B cell (primary cell): ENCODE data around the gene MTPN. TPM values are rescaled to one million over a fixed set of nuclear protein-coding genes. Genes with fewer than 3 reads are reported as not detected.

Experiments used
- ATAC-seq: fragments of 200-7000 bp; cut with Tn5 transposase; one replicate; pipeline ENCODE4 v1.10.0; 2021; ENCODE audit warnings: low read depth, mild to moderate bottlenecking, moderate number of reproducible peaks, moderate library complexity
- CTCF ChIA-PET: fragments of 350-600 bp; sonication (Branson Sonifier 250); formaldehyde crosslinking; loops from one replicate; lab custom pipeline; 2021; ENCODE audit warnings: antibody characterized with exemption, inconsistent platforms; lab: Charles Lee
- POLR2A ChIA-PET: fragments of 350-600 bp; sonication (Branson Sonifier 250); formaldehyde crosslinking; loops from one replicate; lab custom pipeline; 2021; ENCODE audit warnings: antibody characterized with exemption; lab: Charles Lee
- DNase-seq: peaks from one replicate; pipeline ENCODE4 v3.0.0; 2013
- H2AFZ ChIP-seq: 2 replicates; pipeline ENCODE4 v1.6.1; 2012; ENCODE audit warnings: mild to moderate bottlenecking, low read depth, low read length; ENCODE audit not compliant: insufficient read depth, poor library complexity, severe bottlenecking
- H3K27ac ChIP-seq, 2 donors: 1 replicate in 1 of 2; 2 replicates in 1 of 2; pipeline ENCODE4 v1.5.1; 2012 to 2013; ENCODE audit warnings: low read length in 2 of 2, mild to moderate bottlenecking in 2 of 2, moderate library complexity in 1 of 2
- H3K27me3 ChIP-seq, 4 experiments: fragments of 200-600 bp in 1 of 4; sonication (generic) in 1 of 4; replicated peaks in 1 of 4; 1 replicate in 2 of 4; 2 replicates in 2 of 4; pipeline versions ENCODE4 v1.6.1 to v1.7.0; 2013 to 2016; ENCODE audit warnings: low read length in 3 of 4, mild to moderate bottlenecking in 2 of 4, mixed read lengths in 1 of 4, moderate library complexity in 1 of 4; ENCODE audit not compliant: insufficient read depth in 4 of 4, control insufficient read depth in 3 of 4; ENCODE audit errors: control extremely low read depth in 1 of 4
- H3K36me3 ChIP-seq, 2 experiments: replicated peaks in 1 of 2; 1 replicate in 1 of 2; 2 replicates in 1 of 2; pipeline versions ENCODE4 v1.6.1 to v1.7.1; 2013; ENCODE audit warnings: low read length in 1 of 2; ENCODE audit not compliant: insufficient read depth in 2 of 2, control insufficient read depth in 1 of 2; ENCODE audit errors: control extremely low read depth in 1 of 2, extremely low read depth in 1 of 2
- H3K4me1 ChIP-seq, 2 donors: fragments of 200-600 bp in 1 of 2; sonication (generic) in 1 of 2; 1 replicate in 1 of 2; 2 replicates in 1 of 2; pipeline versions ENCODE4 v1.5.1 to v1.6.1; 2013 to 2017; ENCODE audit warnings: low read length in 2 of 2; ENCODE audit not compliant: control insufficient read depth in 2 of 2, insufficient read depth in 2 of 2
- H3K4me2 ChIP-seq: replicated peaks from 2 replicates; pipeline ENCODE3; 2012; ENCODE audit warnings: mild to moderate bottlenecking, low read depth, low read length; ENCODE audit not compliant: poor library complexity, severe bottlenecking
- H3K4me3 ChIP-seq, 5 experiments: fragments of 200-600 bp in 1 of 5; sonication (generic) in 1 of 5; 1 replicate in 3 of 5; 2 replicates in 2 of 5; pipeline versions ENCODE4 v1.5.1 to v1.7.0; 2011 to 2016; ENCODE audit warnings: low read length in 4 of 5, mild to moderate bottlenecking in 4 of 5, low read depth in 2 of 5, control low read depth in 1 of 5, moderate library complexity in 1 of 5; ENCODE audit not compliant: insufficient read depth in 1 of 5; ENCODE audit errors: control extremely low read depth in 1 of 5, extremely low read depth in 1 of 5
- H3K79me2 ChIP-seq: fragments of 200-600 bp; sonication (generic); one replicate; pipeline ENCODE4 v1.6.0; 2016; ENCODE audit warnings: low read length; ENCODE audit not compliant: control insufficient read depth, insufficient read depth
- H3K9ac ChIP-seq: fragments of 200-600 bp; sonication (generic); 2 replicates; pipeline ENCODE4 v1.6.1; 2017; ENCODE audit warnings: mild to moderate bottlenecking, low read length, moderate library complexity
- H3K9me3 ChIP-seq, 3 donors: one replicate each; pipeline versions ENCODE4 v1.6.1 to v1.7.1; 2013; ENCODE audit warnings: low read length in 2 of 3; ENCODE audit not compliant: control insufficient read depth in 2 of 3, insufficient read depth in 1 of 3; ENCODE audit errors: control extremely low read depth in 1 of 3
- H4K20me1 ChIP-seq: 2 replicates; pipeline ENCODE4 v1.6.0; 2012; ENCODE audit warnings: mild to moderate bottlenecking, low read length; ENCODE audit not compliant: insufficient read depth, control insufficient read depth, poor library complexity, severe bottlenecking
- H3K27ac Mint-ChIP-seq: one replicate; pipeline ENCODE4 v1.8.0; 2021; ENCODE audit warnings: mixed read lengths
- H3K27me3 Mint-ChIP-seq: one replicate; pipeline ENCODE4 v1.8.0; 2021; ENCODE audit warnings: mixed read lengths
- H3K4me1 Mint-ChIP-seq: one replicate; pipeline ENCODE4 v1.8.0; 2021; ENCODE audit warnings: mixed read lengths
- H3K4me3 Mint-ChIP-seq: one replicate; pipeline ENCODE4 v1.8.0; 2021; ENCODE audit warnings: mixed read lengths
- H3K9me3 Mint-ChIP-seq: one replicate; pipeline ENCODE4 v1.8.0; 2022; ENCODE audit warnings: mixed read lengths; ENCODE audit not compliant: insufficient read depth
- CTCF ChIP-seq: fragments of 200-600 bp; IDR thresholded peaks from one replicate; pipeline ENCODE4 v1.8.0; 2022; ENCODE audit warnings: antibody characterized with exemption, mild to moderate bottlenecking
- EZH2 ChIP-seq: IDR thresholded peaks from 2 replicates; pipeline ENCODE4 v1.6.1; 2012; ENCODE audit warnings: borderline replicate concordance, low read depth, mild to moderate bottlenecking, moderate library complexity, low read length; ENCODE audit not compliant: insufficient read depth, poor library complexity, severe bottlenecking
- WGBS: methylation state at CpG from one replicate; pipeline ENCODE4 v1.1.5; 2013; ENCODE audit warnings: missing lambda C conversion rate; ENCODE audit not compliant: insufficient coverage; 5-methylcytosine and 5-hydroxymethylcytosine counted together
- intact Hi-C: fragments of 100-400 bp; cut with micrococcal nuclease; formaldehyde crosslinking; loops from one replicate; pipeline ENCODE4 v1.10.0; 2022
- polyA plus RNA-seq: library from polyadenylated mRNA; depleted of rRNA; stranded (reverse); fragments of >200 nt; gene quantifications from 2 replicates; pipeline ENCODE4 v1.2.3, GENCODE V29; 2012
- total RNA-seq, 2 donors: library from RNA; stranded (reverse); fragments of 120-200 nt in 1 of 2; gene quantifications; 1 replicate in 1 of 2; 2 replicates in 1 of 2; pipeline versions ENCODE4 v1.2.3 to v1.2.4, GENCODE V29; 2013 to 2022

Gene MTPN
- total and polyA plus RNA-seq, 2 donors (not counting 1 experiment from before 2014, with no cell fraction given) = 60.5 to 115 TPM

- Mint-ChIP-seq H3K4me1 (peaks cover 9% of the 10 kb centered on the region), H3K27me3 (peaks cover 4% of the 10 kb centered on the region), H3K4me3 (no peak overlapping the region), H3K27ac (no peak overlapping the region), H3K9me3 (no peaks in the 10 kb centered on the region)
- Histone ChIP-seq H3K9me3 (no peaks in the 10 kb centered on the region), H2AFZ (no peak overlapping the region), H3K27ac (no peak overlapping the region), H3K4me1 (no peaks in the 10 kb centered on the region), H3K36me3 (no peaks in the 10 kb centered on the region), H4K20me1 (no peaks in the 10 kb centered on the region), H3K9ac (no peak overlapping the region), H3K4me2 (no peak overlapping the region), H3K4me3 (no peak overlapping the region), H3K27me3 (no peaks in the 10 kb centered on the region), H3K79me2 (no peaks in the 10 kb centered on the region)
- ChIA-PET CTCF (no interaction called here), POLR2A (no interaction called here)
- WGBS = no CpG with 5 or more reads among the region's 3 CpGs
- intact Hi-C loops = no loop called here
- ATAC-seq (no peak), DNase-seq (no peak)
- no peak for TF ChIP-seq CTCF
- TF ChIP-seq EZH2 = no peak
These were observed 37.5 kb upstream of the MTPN start for GRCh38 chr7:136014659-136015058.

- Histone ChIP-seq H2AFZ (no peak overlapping the region), H3K4me2 (no peak overlapping the region), H3K27ac (no peak overlapping the region), H4K20me1 (no peaks in the 10 kb centered on the region), H3K36me3 (no peaks in the 10 kb centered on the region), H3K27me3 (no peaks in the 10 kb centered on the region), H3K4me3 (no peak overlapping the region), H3K9ac (no peak overlapping the region), H3K4me1 (peaks cover 0 to 5% of the 10 kb centered on the region in 2 donors), H3K79me2 (no peaks in the 10 kb centered on the region), H3K9me3 (no peaks in the 10 kb centered on the region)
- no peak overlapping the region for H3K27ac Mint-ChIP-seq
- H3K27me3 Mint-ChIP-seq = peaks cover 4% of the 10 kb centered on the region
- 83% methylated on average over 3 of the region's 8 CpGs for WGBS
- ChIA-PET CTCF (no interaction called here), POLR2A (no interaction called here)
- no peaks in the 10 kb centered on the region for H3K9me3 Mint-ChIP-seq
- ATAC-seq (no peak), DNase-seq (no peak)
- TF ChIP-seq EZH2 (no peak), CTCF (no peak)
- H3K4me3 Mint-ChIP-seq = no peak overlapping the region
- intact Hi-C loops = no loop called here
- peaks cover 12% of the 10 kb centered on the region for H3K4me1 Mint-ChIP-seq
These were observed 35.1 kb upstream of the MTPN start for GRCh38 chr7:136012238-136012637.
